GM21423 (cell line): ENCODE results near the gene ABLIM3.
"Not testable (repeated sequence)": the region's sequence is repeated elsewhere in the genome, so short reads cannot be mapped to it uniquely, and the experiment has no call there.

Source experiments
- ATAC-seq: cut with Tn5 transposase; IDR thresholded peaks from one replicate; pipeline ENCODE4 v1.9.1; 2021; ENCODE audit warnings: mild to moderate bottlenecking, moderate library complexity; ENCODE audit not compliant: unreplicated experiment

ABLIM3 gene

GRCh38 chr5:149247726-149248125, 106.4 kb downstream of the ABLIM3 start:
- no peak for ATAC-seq

- ATAC-seq = no peak
Measured at GRCh38 chr5:149251546-149251945, 110.3 kb downstream of the ABLIM3 start.

DNA sequence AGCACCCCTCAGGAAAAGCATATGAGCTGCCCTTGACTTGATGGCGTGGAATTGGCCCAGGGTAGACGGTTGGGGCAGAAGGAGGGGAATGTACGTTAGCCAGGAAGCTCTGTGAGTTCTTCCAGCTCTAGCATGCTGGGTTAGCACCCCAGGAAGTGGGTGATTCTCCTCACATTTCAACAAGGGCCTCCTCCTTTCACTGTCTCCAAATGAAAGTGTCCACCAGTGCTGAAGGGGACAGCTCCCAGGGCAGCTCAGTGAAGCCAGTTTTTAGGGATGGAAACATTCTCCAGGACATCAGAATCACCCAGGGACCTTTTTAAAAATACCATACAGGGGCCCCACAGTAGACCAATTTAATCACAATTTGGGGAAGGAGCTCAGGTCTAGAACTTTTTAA, 113.2 kb downstream of the ABLIM3 start:
- no peak for ATAC-seq

GRCh38 chr5:149256451-149256850, 115.2 kb downstream of the ABLIM3 start:
- no peak for ATAC-seq

DNA sequence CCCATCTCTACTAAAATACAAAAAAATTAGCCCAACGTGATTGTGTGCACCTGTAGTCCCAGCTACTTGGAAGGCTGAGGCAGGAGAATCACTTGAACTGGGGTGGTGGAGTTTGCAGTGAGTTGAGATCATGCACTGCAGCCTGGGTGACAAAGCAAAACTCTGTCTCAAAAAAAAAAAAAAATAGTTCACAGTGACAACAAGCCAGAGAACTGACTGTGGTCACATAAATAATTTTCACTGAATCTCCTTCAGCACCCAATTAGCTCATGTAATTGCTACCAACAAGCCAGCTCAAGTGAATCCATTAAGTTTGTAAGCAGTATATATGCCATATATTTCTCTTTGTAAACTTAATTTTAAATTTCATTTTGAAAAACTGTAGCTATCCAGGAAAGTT, 115.8 kb downstream of the ABLIM3 start:
- no peak for ATAC-seq

DNA sequence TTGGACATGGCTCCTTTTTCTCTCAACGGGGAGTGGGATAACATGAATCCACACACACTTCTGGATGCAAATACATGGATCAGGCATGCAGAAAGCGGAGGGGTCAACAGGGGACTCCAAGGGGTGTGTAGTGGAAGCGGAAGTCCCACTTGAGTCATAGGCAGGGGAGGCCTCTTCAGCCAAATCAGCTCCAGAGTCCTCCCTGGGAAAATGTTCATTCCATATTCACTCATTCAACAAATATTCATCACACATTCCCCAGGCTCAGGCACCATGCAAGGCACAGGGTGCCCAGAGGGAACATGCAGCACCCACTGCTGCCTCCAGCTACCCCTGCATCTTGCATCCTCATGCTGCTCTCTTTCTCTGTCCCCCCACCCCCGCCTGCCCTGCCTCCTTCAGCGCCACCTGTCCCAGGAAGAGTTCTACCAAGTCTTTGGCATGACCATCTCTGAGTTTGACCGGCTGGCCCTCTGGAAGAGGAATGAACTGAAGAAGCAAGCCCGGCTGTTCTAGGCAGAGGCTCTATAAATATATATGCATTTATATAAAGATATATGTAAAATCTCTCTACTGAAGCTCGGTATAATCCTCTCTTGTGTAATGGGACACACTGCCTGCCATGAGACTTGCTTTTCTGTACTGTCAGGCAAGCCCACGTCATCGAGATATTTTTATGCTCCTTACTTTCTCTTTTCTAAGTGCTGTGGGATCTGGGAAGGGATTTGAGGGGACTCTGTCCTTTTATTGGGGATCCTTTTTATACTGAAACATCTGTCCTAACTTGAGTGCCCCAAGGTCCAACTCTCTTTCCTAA, 116.8 kb downstream of the ABLIM3 start:
- ATAC-seq = no peak

- ATAC-seq = no peak
Measured at GRCh38 chr5:149260761-149261160, 119.5 kb downstream of the ABLIM3 start.

DNA sequence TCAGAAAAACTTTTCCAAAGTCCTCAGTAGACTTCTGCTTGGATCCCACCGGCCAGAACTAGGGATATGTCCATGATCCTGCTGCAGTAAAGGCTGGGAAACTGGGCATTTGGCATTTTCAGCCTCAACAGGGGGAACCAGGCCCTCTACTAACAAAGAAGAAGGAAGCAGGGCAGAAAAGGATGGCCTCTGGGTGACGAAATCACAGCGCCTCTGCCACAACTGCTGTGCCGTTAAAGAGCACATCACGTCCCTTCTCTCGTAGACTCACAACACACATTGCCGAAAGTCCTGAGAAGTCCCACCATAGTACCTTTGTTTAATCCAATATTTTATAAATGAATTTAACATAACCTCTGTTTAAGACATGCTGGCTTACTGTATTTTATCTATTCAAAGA, 120.0 kb downstream of the ABLIM3 start:
- ATAC-seq = no peak

DNA sequence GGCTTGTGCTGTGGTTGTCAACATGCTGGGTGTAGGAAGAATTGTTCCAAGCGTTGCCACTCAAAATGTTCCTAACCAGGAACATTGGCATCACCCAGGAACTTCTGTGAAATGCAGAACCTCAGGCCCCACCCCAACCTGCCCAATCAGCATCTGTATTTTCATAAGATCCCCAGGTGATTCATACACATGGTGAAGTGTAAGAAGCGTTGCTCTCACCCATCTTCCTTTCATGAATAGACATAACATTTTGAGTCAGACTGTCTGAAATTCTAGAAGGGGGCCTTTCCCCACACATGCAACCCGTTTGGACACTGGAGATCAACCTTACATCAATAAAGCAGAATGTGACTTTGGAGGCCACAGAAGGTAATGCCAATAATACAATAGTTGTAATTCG, 121.0 kb downstream of the ABLIM3 start:
- no peak for ATAC-seq

GRCh38 chr5:149264439-149265067, 123.3 kb downstream of the ABLIM3 start:
- peak; percentile 80 for ATAC-seq

GRCh38 chr5:149265068-149265465, 123.8 kb downstream of the ABLIM3 start:
- ATAC-seq = no peak

- ATAC-seq = no peak
Measured at GRCh38 chr5:149265597-149265996, 124.3 kb downstream of the ABLIM3 start.

GRCh38 chr5:149267241-149267973, 126.1 kb downstream of the ABLIM3 start:
- no peak for ATAC-seq

DNA sequence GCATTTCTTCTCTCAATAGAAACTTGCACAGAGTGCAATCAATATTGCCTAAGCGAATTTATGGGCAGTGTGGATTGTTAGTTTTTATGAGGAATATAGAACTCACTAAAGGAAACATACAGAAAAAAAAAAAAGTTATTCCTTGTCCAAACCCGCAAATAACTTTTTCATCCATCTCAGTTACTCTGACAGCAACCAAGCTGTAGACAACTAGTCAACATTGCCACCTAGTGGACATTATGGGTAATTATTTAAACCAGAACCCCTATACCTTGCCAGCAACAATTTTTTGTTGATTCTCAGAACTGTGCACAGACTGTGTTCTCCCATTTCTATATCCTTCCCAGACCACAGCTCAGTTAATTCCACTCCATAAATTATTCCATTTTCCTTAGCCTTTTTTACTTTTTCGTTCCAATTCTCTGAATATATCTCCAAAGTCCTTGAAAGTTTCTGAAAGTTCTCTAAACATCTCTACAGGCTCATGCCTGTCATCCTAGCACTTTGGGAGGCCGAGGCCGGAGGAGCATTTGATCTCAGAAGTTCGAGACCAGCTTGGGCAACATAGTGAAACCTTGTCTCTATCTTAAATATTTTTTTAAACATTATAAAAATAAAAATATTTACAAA, 127.8 kb downstream of the ABLIM3 start:
- no peak for ATAC-seq

GRCh38 chr5:149271195-149271715, 130.0 kb downstream of the ABLIM3 start:
- no peak for ATAC-seq

DNA sequence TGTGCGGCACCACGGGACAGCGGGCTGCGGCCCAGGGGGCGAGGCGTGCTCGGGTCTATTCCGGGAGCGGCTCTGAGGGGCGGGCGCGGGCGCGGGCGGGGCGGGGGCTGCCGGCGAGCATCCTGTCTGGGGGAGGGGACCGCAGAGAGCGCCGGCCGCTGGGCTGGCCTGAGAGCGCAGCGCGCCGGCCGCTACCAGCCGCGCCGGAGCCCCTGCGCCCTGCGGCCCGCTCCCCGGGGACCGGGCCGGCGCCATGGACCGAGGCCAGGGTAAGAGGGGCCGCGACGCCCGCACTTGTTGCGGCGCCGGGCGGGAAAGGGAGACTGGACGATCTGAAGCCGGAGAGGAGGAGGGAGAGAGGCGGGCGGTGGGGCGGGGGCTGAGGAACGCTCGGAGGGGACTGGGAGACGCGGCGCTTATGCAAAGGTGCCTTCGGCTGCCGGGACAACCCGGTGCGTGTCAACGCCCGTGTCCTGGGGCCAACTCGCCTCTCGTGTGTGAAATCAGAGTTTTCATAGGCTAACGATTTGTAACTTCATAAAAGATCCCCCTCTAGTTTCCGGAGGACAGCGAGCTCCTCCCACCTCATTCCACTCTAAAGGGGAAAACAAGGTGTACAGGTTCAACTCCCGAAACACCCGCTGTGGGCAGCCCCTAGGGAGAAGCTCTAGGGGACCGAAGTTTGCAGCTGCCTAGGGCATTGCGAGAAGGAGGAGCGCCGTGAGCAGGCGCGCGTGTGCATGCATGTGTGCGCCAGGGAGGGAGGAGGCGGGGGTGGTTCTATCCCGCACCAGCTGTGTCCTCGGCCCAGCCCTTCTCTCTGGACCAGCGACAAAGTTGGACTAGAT, 130.6 kb downstream of the ABLIM3 start, which contains the start of gene AFAP1L1:
TSS of gene AFAP1L1 (plus strand) at position 144 of the 848 bp plus-strand sequence. CDS start at position 254, 110 bp downstream.
- no peak for ATAC-seq

- not testable (repeated sequence) for ATAC-seq
Measured at GRCh38 chr5:149272781-149273180, 131.5 kb downstream of the ABLIM3 start.

DNA sequence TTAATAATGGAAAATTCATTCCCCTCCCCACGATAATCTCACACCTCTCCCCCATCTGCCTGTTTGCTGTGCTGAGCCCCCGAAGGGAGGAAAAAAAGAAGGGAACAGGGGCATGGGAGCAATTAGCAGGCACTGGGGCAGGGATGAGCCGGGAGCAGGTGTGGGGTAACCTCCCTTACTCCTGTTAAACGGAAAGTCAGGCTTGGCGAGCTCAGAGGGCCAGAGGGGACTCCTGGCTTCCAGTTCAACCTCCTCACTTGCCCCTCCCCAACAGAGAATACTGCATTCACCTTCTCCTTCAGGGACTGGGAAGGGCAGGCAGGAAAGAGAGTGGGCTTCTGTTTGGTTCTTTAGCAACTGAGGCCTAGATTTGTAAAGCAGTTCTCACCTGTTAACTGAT, 131.9 kb downstream of the ABLIM3 start:
- ATAC-seq = no peak

DNA sequence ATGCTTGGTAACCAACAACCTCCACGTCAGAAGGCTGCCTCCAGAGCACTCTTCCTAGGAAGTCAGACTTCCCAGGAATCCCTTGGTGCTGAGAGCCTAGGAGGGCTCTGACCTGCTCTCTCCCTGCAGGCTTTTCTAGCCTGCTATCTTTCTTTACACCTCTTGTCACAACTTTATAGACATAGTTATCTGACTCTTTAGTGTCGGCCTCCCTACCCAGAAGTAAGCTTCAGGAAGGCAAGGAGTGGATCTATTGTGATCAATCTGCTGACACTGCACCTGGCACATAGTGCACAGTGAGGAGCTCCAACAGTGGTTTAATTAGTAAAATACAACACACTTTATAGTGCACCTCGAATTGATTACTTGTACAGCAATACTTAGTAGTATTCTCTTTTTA, 132.7 kb downstream of the ABLIM3 start:
- no peak for ATAC-seq

DNA sequence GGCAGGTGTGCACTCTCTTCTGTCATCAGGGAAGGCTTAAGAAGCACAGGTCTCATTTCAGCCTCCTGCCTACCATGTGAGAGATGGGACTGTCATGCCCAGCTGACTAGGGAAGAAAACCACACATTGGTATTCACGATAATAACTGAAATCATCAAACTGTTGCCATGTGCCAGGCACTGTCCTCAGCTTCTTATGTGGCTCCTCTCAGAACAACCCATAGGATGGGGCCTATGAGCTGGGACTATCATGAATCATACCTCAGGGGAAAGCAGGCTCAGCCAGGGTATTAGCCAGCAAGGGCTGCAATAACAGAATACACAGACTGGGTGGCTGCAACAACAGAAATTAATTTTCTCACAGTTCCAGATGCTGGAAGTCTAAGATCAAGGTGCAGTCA, 133.6 kb downstream of the ABLIM3 start:
- ATAC-seq = no peak
